ENCODE results near the gene PITX3.

DNA sequence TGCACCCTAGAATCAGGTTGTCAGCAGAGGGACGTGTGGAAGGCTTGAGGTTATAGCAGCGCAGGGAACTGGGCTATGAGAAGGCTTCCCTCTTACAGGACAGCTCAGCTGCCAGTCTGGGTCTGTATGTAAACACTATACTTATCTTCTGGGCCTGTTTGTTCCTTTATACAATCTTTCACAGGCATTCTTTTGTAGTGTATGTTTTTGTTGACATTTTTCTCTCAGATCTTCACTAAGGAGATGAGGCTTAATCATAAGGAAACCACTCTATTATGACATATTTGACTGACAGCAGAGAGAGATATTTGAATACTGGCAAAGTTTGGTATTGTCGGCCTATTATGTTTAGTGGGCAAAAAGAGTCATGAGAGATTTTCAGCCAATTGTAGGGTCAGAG lies 4.9 kb upstream of the PITX3 start:
- no peak for TF ChIP-seq ZNF274 (IDR thresholded peaks at IDR 0.05; ENCODE audit: low read depth, low read length)
- TF ChIP-seq YY1 (IDR thresholded peaks at IDR 0.05; ENCODE audit: insufficient read depth, insufficient read length), result no peak
